ENCODE results near the gene MORC1. TPM values are rescaled to one million over a fixed set of nuclear protein-coding genes. Genes with fewer than 3 reads are reported as not detected.
"Not testable (repeated sequence)": the region's sequence is repeated elsewhere in the genome, so short reads cannot be mapped to it uniquely, and the experiment has no call there.

The MORC1 gene
- total and polyA plus RNA-seq, 12 donors, result not detected

- TF ChIP-seq CTCF (IDR thresholded peaks at IDR 0.05), result no peak
- Histone ChIP-seq H3K4me3 (no peak overlapping the region), H3K27ac (no peak overlapping the region), H3K9me3 (no peaks in the 10 kb centered on the region), H3K4me1 (no peaks in the 10 kb centered on the region), H3K36me3 (no peaks in the 10 kb centered on the region), H3K27me3 (no peaks in the 10 kb centered on the region)
- ATAC-seq (no peak), DNase-seq (no peak)
- 29 to 33% methylated on average over 2 of the region's 2 CpGs for WGBS, 2 donors
- intact Hi-C loops (cut with DNase I), result no loop called here
Observed at GRCh38 chr3:109091846-109092245, 26.1 kb downstream of the MORC1 start.

GRCh38 chr3:109089265-109089664 lies 28.7 kb downstream of the MORC1 start:
- intact Hi-C loops (cut with DNase I), result loop anchor here in 2 of 10 donors (10.0 kb wide), 2 partner anchors 64 to 424 kb away; no protein-coding TSS in a partner anchor
- no peak for DNase-seq
- Histone ChIP-seq H3K27ac (no peak overlapping the region), H3K27me3 (no peaks in the 10 kb centered on the region), H3K9me3 (no peaks in the 10 kb centered on the region), H3K4me3 (no peak overlapping the region), H3K36me3 (no peaks in the 10 kb centered on the region), H3K4me1 (no peaks in the 10 kb centered on the region)
- 82 to 89% methylated on average over 1 of the region's 1 CpG for WGBS, 2 donors
- TF ChIP-seq CTCF (IDR thresholded peaks at IDR 0.05), result no peak
- no peak for ATAC-seq

GRCh38 chr3:109081746-109082510 lies 36.0 kb downstream of the MORC1 start:
- ATAC-seq, result peak in 2 of 8 donors; percentile 51 to 53
- DNase-seq, result peak in 1 of 2 donors; percentile 6
- Histone ChIP-seq H3K4me3 (no peak overlapping the region), H3K27me3 (no peaks in the 10 kb centered on the region), H3K36me3 (no peaks in the 10 kb centered on the region), H3K9me3 (peaks cover 0 to 14% (median 0%) of the 10 kb centered on the region in 11 donors), H3K27ac (no peak overlapping the region), H3K4me1 (no peaks in the 10 kb centered on the region)
- WGBS, 2 donors, result 29 to 35% methylated on average over 6 of the region's 6 CpGs
- peak; percentile 36 to 67 (median 58) for TF ChIP-seq CTCF (IDR thresholded peaks at IDR 0.05)
- intact Hi-C loops (cut with DNase I), result loop anchor here in 6 of 10 donors (2.0 to 10.0 kb wide), 6 partner anchors 55 to 420 kb away; no protein-coding TSS in a partner anchor

- intact Hi-C loops (cut with DNase I), result loop anchor here in 6 of 10 donors (5.0 to 10.0 kb wide), 5 partner anchors 53 to 418 kb away; no protein-coding TSS in a partner anchor
- not testable (repeated sequence) for ATAC-seq, H3K27me3 ChIP-seq, H3K4me1 ChIP-seq, H3K4me3 ChIP-seq, H3K27ac ChIP-seq, DNase-seq, H3K36me3 ChIP-seq
- 81 to 100% methylated on average over 1 of the region's 1 CpG for WGBS, 2 donors
- peaks cover 0 to 22% (median 0%) of the 10 kb centered on the region in 11 donors for H3K9me3 ChIP-seq
Observed at GRCh38 chr3:109080090-109080489, 37.8 kb downstream of the MORC1 start.

GRCh38 chr3:109073116-109073515 lies 44.8 kb downstream of the MORC1 start:
- peaks cover 0 to 21% (median 5%) of the 10 kb centered on the region in 9 donors for H3K4me1 ChIP-seq
- no peak for DNase-seq
- TF ChIP-seq CTCF (IDR thresholded peaks at IDR 0.05), result no peak
- H3K4me3 ChIP-seq, result no peak overlapping the region
- no peak for ATAC-seq
- no peaks in the 10 kb centered on the region for H3K27me3 ChIP-seq
- H3K36me3 ChIP-seq, result no peaks in the 10 kb centered on the region
- intact Hi-C loops (cut with DNase I), result no loop called here
- H3K27ac ChIP-seq, result no peak overlapping the region
- H3K9me3 ChIP-seq, result peaks cover 0 to 9% (median 0%) of the 10 kb centered on the region in 11 donors
- WGBS, 2 donors, result 9 to 10% methylated on average over 1 of the region's 1 CpG
